Measurements from ENCODE around the gene HNF1A.

DNA sequence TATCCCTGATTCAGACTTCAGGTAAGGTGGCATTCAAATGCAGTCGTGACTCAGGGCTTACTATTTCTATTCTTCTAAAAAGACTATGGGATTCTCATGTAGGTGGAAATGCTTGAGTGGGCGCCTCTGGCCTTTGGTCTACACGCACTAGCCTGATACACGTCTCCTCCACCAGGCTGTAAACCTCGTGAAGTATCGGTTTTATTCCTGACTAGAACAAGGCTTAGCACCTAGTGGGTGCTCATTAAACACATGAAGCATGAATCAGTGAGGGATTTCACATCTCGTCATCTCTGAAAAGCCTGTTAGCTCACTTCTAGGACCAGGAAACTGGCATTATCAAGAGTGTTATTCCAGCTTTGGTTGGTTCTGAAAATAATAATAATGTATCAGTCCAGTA is 17.7 kb upstream of the HNF1A start:
- TF ChIP-seq SP1 (IDR thresholded peaks at IDR 0.05), result no peak
- no peak for TF ChIP-seq ELF4 (IDR thresholded peaks at IDR 0.05)
- no peak for TF ChIP-seq LEF1 (IDR thresholded peaks at IDR 0.05; ENCODE audit: borderline replicate concordance)
- TF ChIP-seq NFRKB (IDR thresholded peaks at IDR 0.05), result no peak
- no peak for TF ChIP-seq FOXK2 (IDR thresholded peaks at IDR 0.05)
- TF ChIP-seq FOXM1 (IDR thresholded peaks at IDR 0.05; ENCODE audit: borderline replicate concordance), result no peak
- TF ChIP-seq TARDBP (IDR thresholded peaks at IDR 0.05), result no peak
- TF ChIP-seq BHLHE40 (IDR thresholded peaks at IDR 0.05; ENCODE audit: borderline replicate concordance), result no peak
- TF ChIP-seq, protein P1, sequence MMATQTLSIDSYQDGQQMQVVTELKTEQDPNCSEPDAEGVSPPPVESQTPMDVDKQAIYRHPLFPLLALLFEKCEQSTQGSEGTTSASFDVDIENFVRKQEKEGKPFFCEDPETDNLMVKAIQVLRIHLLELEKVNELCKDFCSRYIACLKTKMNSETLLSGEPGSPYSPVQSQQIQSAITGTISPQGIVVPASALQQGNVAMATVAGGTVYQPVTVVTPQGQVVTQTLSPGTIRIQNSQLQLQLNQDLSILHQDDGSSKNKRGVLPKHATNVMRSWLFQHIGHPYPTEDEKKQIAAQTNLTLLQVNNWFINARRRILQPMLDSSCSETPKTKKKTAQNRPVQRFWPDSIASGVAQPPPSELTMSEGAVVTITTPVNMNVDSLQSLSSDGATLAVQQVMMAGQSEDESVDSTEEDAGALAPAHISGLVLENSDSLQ (IDR thresholded peaks at IDR 0.05), result no peak
- TF ChIP-seq HDGF (IDR thresholded peaks at IDR 0.05; ENCODE audit: borderline replicate concordance), result no peak
- no peak for TF ChIP-seq ARNT (IDR thresholded peaks at IDR 0.05)
- TF ChIP-seq FOXA1 (IDR thresholded peaks at IDR 0.05), result no peak
- no peak for TF ChIP-seq ZNF384 (IDR thresholded peaks at IDR 0.05)

All from HEK293T (cell line).